Liver (tissue), 9 donors: ENCODE results near the gene OPRL1. TPM values are rescaled to one million over a fixed set of nuclear protein-coding genes. Genes with fewer than 3 reads are reported as not detected.
A peak's percentile ranks its signal among the peaks of the same experiment; 100 is the strongest.

Source experiments
- DNase-seq: peaks from one replicate; pipeline ENCODE4 v3.0.0-alpha.2; 2017; ENCODE audit warnings: low spot score
- H3K27ac ChIP-seq, 2 donors: one replicate each; pipeline ENCODE4 v1.7.0; 2013; ENCODE audit warnings: inconsistent platforms in 2 of 2, low read length in 2 of 2, control low read depth in 1 of 2, low read depth in 1 of 2, mild to moderate bottlenecking in 1 of 2
- H3K27me3 ChIP-seq, 4 donors: one replicate each; pipeline versions ENCODE4 v1.6.1 to v1.7.0; 2013; ENCODE audit warnings: low read length in 3 of 4, inconsistent platforms in 1 of 4, mild to moderate bottlenecking in 1 of 4, moderate library complexity in 1 of 4; ENCODE audit not compliant: control insufficient read depth in 4 of 4, insufficient read depth in 4 of 4
- H3K36me3 ChIP-seq, 4 donors: one replicate each; pipeline versions ENCODE4 v1.6.1 to v1.7.0; 2013; ENCODE audit warnings: low read length in 3 of 4, mild to moderate bottlenecking in 3 of 4, low read depth in 1 of 4, moderate library complexity in 1 of 4; ENCODE audit not compliant: control insufficient read depth in 4 of 4, insufficient read depth in 3 of 4
- H3K4me1 ChIP-seq, 4 donors: one replicate each; pipeline versions ENCODE4 v1.6.1 to v1.7.0; 2013; ENCODE audit warnings: low read length in 3 of 4, mild to moderate bottlenecking in 3 of 4, moderate library complexity in 1 of 4; ENCODE audit not compliant: control insufficient read depth in 4 of 4, insufficient read depth in 4 of 4
- H3K4me3 ChIP-seq, 3 donors: one replicate each; pipeline versions ENCODE4 v1.6.1 to v1.7.0; 2013; ENCODE audit warnings: low read length in 3 of 3, control low read depth in 1 of 3, low read depth in 1 of 3, mild to moderate bottlenecking in 1 of 3
- H3K9ac ChIP-seq, 2 donors: one replicate each; pipeline ENCODE4 v1.7.0; 2013; ENCODE audit warnings: low read length in 2 of 2, mild to moderate bottlenecking in 2 of 2, moderate library complexity in 2 of 2, control low read depth in 1 of 2, low read depth in 1 of 2
- H3K9me3 ChIP-seq, 4 donors: one replicate each; pipeline versions ENCODE4 v1.6.1 to v1.7.0; 2013; ENCODE audit warnings: low read length in 3 of 4; ENCODE audit not compliant: control insufficient read depth in 4 of 4
- EGR1 ChIP-seq, 2 donors: IDR thresholded peaks; 2 replicates each; pipeline ENCODE4 v1.6.1; 2016 to 2018; ENCODE audit warnings: antibody characterized with exemption in 2 of 2, low read depth in 2 of 2
- FOXA1 ChIP-seq: IDR thresholded peaks from 2 replicates; pipeline ENCODE4 v1.6.1; 2016; ENCODE audit warnings: antibody characterized with exemption
- HNF4G ChIP-seq: IDR thresholded peaks from 2 replicates; pipeline ENCODE4 v1.6.1; 2016; ENCODE audit warnings: antibody characterized with exemption
- RAD21 ChIP-seq, 2 donors: IDR thresholded peaks; 2 replicates each; pipeline ENCODE4 v1.6.1; 2016; ENCODE audit warnings: antibody characterized with exemption in 2 of 2, mild to moderate bottlenecking in 2 of 2
- RXRA ChIP-seq, 2 donors: IDR thresholded peaks; 2 replicates each; pipeline ENCODE4 v1.6.1; 2017 to 2018; ENCODE audit warnings: antibody characterized with exemption in 2 of 2, mild to moderate bottlenecking in 1 of 2
- YY1 ChIP-seq: IDR thresholded peaks from 2 replicates; pipeline ENCODE4 v1.6.1; 2016; ENCODE audit warnings: antibody characterized with exemption, mild to moderate bottlenecking
- ZBTB33 ChIP-seq: IDR thresholded peaks from 2 replicates; pipeline ENCODE4 v1.6.1; 2016; ENCODE audit warnings: antibody characterized with exemption
- WGBS: extraction: QIAGEN DNeasy Blood & Tissue Kit; methylation state at CpG from one replicate; pipeline ENCODE4 v1.1.7; 2013; 5-methylcytosine and 5-hydroxymethylcytosine counted together
- polyA plus RNA-seq, 2 donors: library from polyadenylated mRNA; stranded (reverse) in 1 of 2; unstranded in 1 of 2; fragments of 200-250 nt in 1 of 2; fragments of >200 nt in 1 of 2; fragmentation: Nextera tagmentation in 1 of 2; extraction: Ambion mirVana in 1 of 2; gene quantifications; one replicate each; pipeline versions ENCODE4 v1.2.1 to v1.2.3, GENCODE V29; 2013 to 2015
- total RNA-seq, 2 donors: library from RNA; depleted of rRNA; stranded (reverse); fragments of >200 nt; gene quantifications; one replicate each; pipeline ENCODE4 v1.2.3, GENCODE V29; 2014
- TF ChIP-seq, protein P1 (sequence below): IDR thresholded peaks from 2 replicates; pipeline ENCODE4 v1.6.1; 2016; ENCODE audit warnings: antibody characterized with exemption
- TF ChIP-seq, protein P2 (sequence below): IDR thresholded peaks from 2 replicates; pipeline ENCODE4 v1.6.1; 2016; ENCODE audit warnings: antibody characterized with exemption, mild to moderate bottlenecking
- TF ChIP-seq, protein P3 (sequence below): fragments of 150-350 bp; IDR thresholded peaks from 2 replicates; pipeline ENCODE4 v1.5.1; 2017; ENCODE audit warnings: improper control_type of control experiment, low read depth, low read length; ENCODE audit not compliant: missing input control
- donor health status: healthy.
- donor health status: healthy.
- donor health status: healthy.
- donor health status: healthy.
- donor health status: healthy.

The OPRL1 gene
- total and polyA plus RNA-seq, 4 donors, result 0.04 to 0.79 (median 0.35) TPM

DNA sequence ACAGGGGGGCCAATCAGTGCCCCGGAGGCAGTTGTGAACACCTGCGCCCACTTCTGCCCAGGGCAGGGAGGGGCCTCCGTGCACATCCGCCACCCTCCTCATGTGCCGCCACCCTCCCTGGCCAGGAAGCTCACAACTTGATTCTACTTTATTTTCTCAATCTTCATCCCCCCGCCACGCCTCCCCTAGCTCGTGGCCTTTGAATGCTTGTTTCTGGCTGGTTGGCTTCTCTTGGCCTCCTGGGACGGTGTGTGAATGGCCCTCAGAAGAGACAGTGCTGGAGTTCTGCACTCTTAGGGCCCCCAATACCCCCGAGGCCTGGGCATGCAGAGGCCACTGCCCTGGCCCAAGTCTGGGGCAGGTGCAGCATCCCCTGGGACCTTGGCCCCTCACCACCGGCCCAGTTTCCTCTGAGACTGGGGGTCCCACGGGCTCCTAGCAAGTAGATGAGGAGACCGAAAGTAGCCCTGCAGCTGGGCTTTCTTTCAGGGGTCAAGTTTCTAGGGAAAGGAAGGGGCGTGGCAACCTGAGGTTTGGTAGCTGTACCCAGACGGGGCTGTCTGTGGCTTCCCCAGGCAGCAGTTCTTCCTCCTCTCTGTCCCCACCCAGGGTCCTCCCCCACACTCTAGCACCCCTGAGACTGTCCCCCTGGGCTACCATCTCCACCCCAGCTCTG is 1.9 kb upstream of the OPRL1 start:
- peaks cover 7 to 25% (median 10%) of the 10 kb centered on the region in 4 donors for H3K4me1 ChIP-seq
- H3K27ac ChIP-seq, result peak overlapping the region; percentile 58 to 63
- WGBS, result 70% methylated on average over 15 of the region's 15 CpGs

GRCh38 chr20:64078934-64079272 is 979 bp upstream of the OPRL1 start:
- TF ChIP-seq YY1 (no peak), ZBTB33 (no peak), HNF4G (no peak), FOXA1 (no peak)
- TF ChIP-seq, protein P1, sequence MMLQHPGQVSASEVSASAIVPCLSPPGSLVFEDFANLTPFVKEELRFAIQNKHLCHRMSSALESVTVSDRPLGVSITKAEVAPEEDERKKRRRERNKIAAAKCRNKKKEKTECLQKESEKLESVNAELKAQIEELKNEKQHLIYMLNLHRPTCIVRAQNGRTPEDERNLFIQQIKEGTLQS, result no peak
- TF ChIP-seq, protein P2, sequence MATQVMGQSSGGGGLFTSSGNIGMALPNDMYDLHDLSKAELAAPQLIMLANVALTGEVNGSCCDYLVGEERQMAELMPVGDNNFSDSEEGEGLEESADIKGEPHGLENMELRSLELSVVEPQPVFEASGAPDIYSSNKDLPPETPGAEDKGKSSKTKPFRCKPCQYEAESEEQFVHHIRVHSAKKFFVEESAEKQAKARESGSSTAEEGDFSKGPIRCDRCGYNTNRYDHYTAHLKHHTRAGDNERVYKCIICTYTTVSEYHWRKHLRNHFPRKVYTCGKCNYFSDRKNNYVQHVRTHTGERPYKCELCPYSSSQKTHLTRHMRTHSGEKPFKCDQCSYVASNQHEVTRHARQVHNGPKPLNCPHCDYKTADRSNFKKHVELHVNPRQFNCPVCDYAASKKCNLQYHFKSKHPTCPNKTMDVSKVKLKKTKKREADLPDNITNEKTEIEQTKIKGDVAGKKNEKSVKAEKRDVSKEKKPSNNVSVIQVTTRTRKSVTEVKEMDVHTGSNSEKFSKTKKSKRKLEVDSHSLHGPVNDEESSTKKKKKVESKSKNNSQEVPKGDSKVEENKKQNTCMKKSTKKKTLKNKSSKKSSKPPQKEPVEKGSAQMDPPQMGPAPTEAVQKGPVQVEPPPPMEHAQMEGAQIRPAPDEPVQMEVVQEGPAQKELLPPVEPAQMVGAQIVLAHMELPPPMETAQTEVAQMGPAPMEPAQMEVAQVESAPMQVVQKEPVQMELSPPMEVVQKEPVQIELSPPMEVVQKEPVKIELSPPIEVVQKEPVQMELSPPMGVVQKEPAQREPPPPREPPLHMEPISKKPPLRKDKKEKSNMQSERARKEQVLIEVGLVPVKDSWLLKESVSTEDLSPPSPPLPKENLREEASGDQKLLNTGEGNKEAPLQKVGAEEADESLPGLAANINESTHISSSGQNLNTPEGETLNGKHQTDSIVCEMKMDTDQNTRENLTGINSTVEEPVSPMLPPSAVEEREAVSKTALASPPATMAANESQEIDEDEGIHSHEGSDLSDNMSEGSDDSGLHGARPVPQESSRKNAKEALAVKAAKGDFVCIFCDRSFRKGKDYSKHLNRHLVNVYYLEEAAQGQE, result no peak
- 48% methylated on average over 4 of the region's 4 CpGs for WGBS
- Histone ChIP-seq H3K27ac (peak overlapping the region; percentile 22 to 63), H3K4me1 (peaks cover 11 to 32% (median 16%) of the 10 kb centered on the region in 4 donors), H3K4me3 (peak overlapping the region; percentile 45 to 66 (median 61)), H3K9me3 (no peaks in the 10 kb centered on the region), H3K9ac (peak overlapping the region; percentile 1 to 25), H3K36me3 (peaks cover 0 to under 1% (median 0%) of the 10 kb centered on the region in 4 donors), H3K27me3 (no peaks in the 10 kb centered on the region)
- no peak for DNase-seq

More for the DNA sequence above, 1.9 kb upstream of the OPRL1 start:
- no peaks in the 10 kb centered on the region for H3K9me3 ChIP-seq
- H3K27me3 ChIP-seq, result no peaks in the 10 kb centered on the region
- peak overlapping the region; percentile 6 to 61 (median 15) for H3K4me3 ChIP-seq
- no peak for DNase-seq
- peaks cover 0 to 4% (median 0%) of the 10 kb centered on the region in 4 donors for H3K36me3 ChIP-seq
- TF ChIP-seq RAD21 (IDR thresholded peaks at IDR 0.05) (no peak), EGR1 (IDR thresholded peaks at IDR 0.05; ENCODE audit: low read depth in 2 of 2) (no peak)
- peak overlapping the region in 1 of 2 donors; percentile 25 for H3K9ac ChIP-seq

- peaks cover 14 to 35% (median 19%) of the 10 kb centered on the region in 4 donors for H3K4me1 ChIP-seq
- H3K9ac ChIP-seq, result peak within 1 kb of the TSS; percentile 1 to 25
- no peak for TF ChIP-seq FOXA1
- TF ChIP-seq, protein P1, result no peak
- TF ChIP-seq YY1, result no peak
- TF ChIP-seq, protein P3, sequence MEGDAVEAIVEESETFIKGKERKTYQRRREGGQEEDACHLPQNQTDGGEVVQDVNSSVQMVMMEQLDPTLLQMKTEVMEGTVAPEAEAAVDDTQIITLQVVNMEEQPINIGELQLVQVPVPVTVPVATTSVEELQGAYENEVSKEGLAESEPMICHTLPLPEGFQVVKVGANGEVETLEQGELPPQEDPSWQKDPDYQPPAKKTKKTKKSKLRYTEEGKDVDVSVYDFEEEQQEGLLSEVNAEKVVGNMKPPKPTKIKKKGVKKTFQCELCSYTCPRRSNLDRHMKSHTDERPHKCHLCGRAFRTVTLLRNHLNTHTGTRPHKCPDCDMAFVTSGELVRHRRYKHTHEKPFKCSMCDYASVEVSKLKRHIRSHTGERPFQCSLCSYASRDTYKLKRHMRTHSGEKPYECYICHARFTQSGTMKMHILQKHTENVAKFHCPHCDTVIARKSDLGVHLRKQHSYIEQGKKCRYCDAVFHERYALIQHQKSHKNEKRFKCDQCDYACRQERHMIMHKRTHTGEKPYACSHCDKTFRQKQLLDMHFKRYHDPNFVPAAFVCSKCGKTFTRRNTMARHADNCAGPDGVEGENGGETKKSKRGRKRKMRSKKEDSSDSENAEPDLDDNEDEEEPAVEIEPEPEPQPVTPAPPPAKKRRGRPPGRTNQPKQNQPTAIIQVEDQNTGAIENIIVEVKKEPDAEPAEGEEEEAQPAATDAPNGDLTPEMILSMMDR, result no peak
- no peak for TF ChIP-seq RXRA (IDR thresholded peaks at IDR 0.05)
- no peak for TF ChIP-seq RAD21 (IDR thresholded peaks at IDR 0.05)
- H3K9me3 ChIP-seq, result no peaks in the 10 kb centered on the region
- no peaks in the 10 kb centered on the region for H3K27me3 ChIP-seq
- no peaks in the 10 kb centered on the region for H3K36me3 ChIP-seq
- peak within 1 kb of the TSS; percentile 45 to 66 (median 61) for H3K4me3 ChIP-seq
- WGBS, result 1% methylated on average over 73 of the region's 73 CpGs
- peak within 1 kb of the TSS; percentile 50 to 74 for H3K27ac ChIP-seq
- peak; percentile 55 for DNase-seq
Measured at GRCh38 chr20:64079273-64080012, 439 bp upstream of the OPRL1 start, which contains the start of gene RGS19. RGS19 (minus strand) TSS chr20:64079518; CDS start chr20:64076886, 2,632 bp downstream.
